Colonic mucosa (tissue), 4 donors: ENCODE results near the gene TMEM186. TPM values are rescaled to one million over a fixed set of nuclear protein-coding genes. Genes with fewer than 3 reads are reported as not detected.

ENCODE experiments used
- DNase-seq: peaks from one replicate; pipeline ENCODE4 v3.0.0-alpha.2; 2020
- H3K27ac ChIP-seq: fragments of 200-600 bp; one replicate; pipeline ENCODE4 v1.8.0; 2021
- H3K27me3 ChIP-seq: fragments of 200-600 bp; one replicate; pipeline ENCODE4 v1.8.0; 2021
- H3K36me3 ChIP-seq: fragments of 200-600 bp; one replicate; pipeline ENCODE4 v1.8.0; 2021
- H3K4me1 ChIP-seq: fragments of 200-600 bp; one replicate; pipeline ENCODE4 v1.8.0; 2021; ENCODE audit warnings: mild to moderate bottlenecking
- H3K4me3 ChIP-seq: fragments of 200-600 bp; one replicate; pipeline ENCODE4 v1.8.0; 2021
- H3K9ac ChIP-seq, 2 donors: one replicate each; pipeline ENCODE4 v1.7.0; 2013; ENCODE audit warnings: control low read depth in 2 of 2, low read depth in 2 of 2, low read length in 2 of 2
- H3K9me3 ChIP-seq: fragments of 200-600 bp; one replicate; pipeline ENCODE4 v1.8.0; 2021
- CTCF ChIP-seq: fragments of 200-600 bp; IDR thresholded peaks from one replicate; pipeline ENCODE4 v1.8.0; 2022; ENCODE audit warnings: antibody characterized with exemption, mild to moderate bottlenecking
- intact Hi-C: fragments of 100-400 bp; cut with DNase I; formaldehyde crosslinking; loops from one replicate; pipeline ENCODE4 v1.14.1; 2022
- total RNA-seq, 2 donors: library from RNA; stranded (reverse); fragmentation: NEBNext Ultra II Directional in 1 of 2; extraction: Animal tissue kit (Norgen Biotek cat#: 25700) in 1 of 2; gene quantifications; one replicate each; pipeline ENCODE4 v1.2.1, GENCODE V29; 2021
- donor health status: healthy.
- donor health status: DM: no; HTN: no; CAD: no.
- donor health status: DM: no; HTN: no; CAD: no.

TMEM186 gene
- total RNA-seq, 2 donors from 2014 or later = 11.9 to 20.3 TPM

- intact Hi-C loops = no loop called here
- no peak for DNase-seq
These were observed 12.0 kb downstream of the TMEM186 start for GRCh38 chr16:8785408-8785807.

GRCh38 chr16:8782673-8783072 is 14.8 kb downstream of the TMEM186 start:
- intact Hi-C loops = no loop called here
- no peak for TF ChIP-seq CTCF
- no peaks in the 10 kb centered on the region for H3K27me3 ChIP-seq

More at GRCh38 chr16:8785408-8785807, 12.0 kb downstream of the TMEM186 start:
- no peak for TF ChIP-seq CTCF
- Histone ChIP-seq H3K27ac (no peak overlapping the region), H3K4me1 (peaks cover 3% of the 10 kb centered on the region), H3K4me3 (no peak overlapping the region), H3K27me3 (no peaks in the 10 kb centered on the region), H3K36me3 (no peaks in the 10 kb centered on the region), H3K9ac (no peak overlapping the region), H3K9me3 (no peaks in the 10 kb centered on the region)

GRCh38 chr16:8781797-8782196 is 15.6 kb downstream of the TMEM186 start:
- Histone ChIP-seq H3K27me3 (no peaks in the 10 kb centered on the region), H3K9me3 (no peaks in the 10 kb centered on the region), H3K9ac (no peak overlapping the region), H3K4me1 (no peaks in the 10 kb centered on the region), H3K4me3 (no peak overlapping the region), H3K27ac (no peak overlapping the region), H3K36me3 (no peaks in the 10 kb centered on the region)
- no peak for DNase-seq
- TF ChIP-seq CTCF = no peak
- intact Hi-C loops = no loop called here

More at GRCh38 chr16:8782673-8783072, 14.8 kb downstream of the TMEM186 start:
- no peak overlapping the region for H3K27ac ChIP-seq
- DNase-seq = no peak
- H3K9me3 ChIP-seq = no peaks in the 10 kb centered on the region
- no peak overlapping the region for H3K9ac ChIP-seq
- H3K4me1 ChIP-seq = no peaks in the 10 kb centered on the region
- no peaks in the 10 kb centered on the region for H3K36me3 ChIP-seq
- H3K4me3 ChIP-seq = no peak overlapping the region

GRCh38 chr16:8777217-8777616 is 20.2 kb downstream of the TMEM186 start:
- intact Hi-C loops = no loop called here
- H3K27me3 ChIP-seq = no peaks in the 10 kb centered on the region
- H3K9ac ChIP-seq = no peak overlapping the region

GRCh38 chr16:8776129-8776584 is 21.3 kb downstream of the TMEM186 start:
- H3K9me3 ChIP-seq = no peaks in the 10 kb centered on the region
- DNase-seq = no peak
- no peak for TF ChIP-seq CTCF
- H3K27ac ChIP-seq = no peak overlapping the region
- H3K27me3 ChIP-seq = no peaks in the 10 kb centered on the region
- no peaks in the 10 kb centered on the region for H3K4me1 ChIP-seq
- H3K36me3 ChIP-seq = no peaks in the 10 kb centered on the region
- H3K4me3 ChIP-seq = no peak overlapping the region
- H3K9ac ChIP-seq = no peak overlapping the region
- intact Hi-C loops = no loop called here

More at GRCh38 chr16:8777217-8777616, 20.2 kb downstream of the TMEM186 start:
- DNase-seq = no peak
- Histone ChIP-seq H3K27ac (no peak overlapping the region), H3K9me3 (no peaks in the 10 kb centered on the region), H3K4me1 (no peaks in the 10 kb centered on the region), H3K36me3 (no peaks in the 10 kb centered on the region), H3K4me3 (no peak overlapping the region)
- no peak for TF ChIP-seq CTCF

- H3K36me3 ChIP-seq = no peaks in the 10 kb centered on the region
- intact Hi-C loops = no loop called here
These were observed 22.1 kb downstream of the TMEM186 start for GRCh38 chr16:8775359-8775758.

More at GRCh38 chr16:8775359-8775758, 22.1 kb downstream of the TMEM186 start:
- H3K4me3 ChIP-seq = no peak overlapping the region
- no peak for TF ChIP-seq CTCF
- no peak overlapping the region for H3K27ac ChIP-seq
- no peak for DNase-seq
- H3K9ac ChIP-seq = no peak overlapping the region
- H3K27me3 ChIP-seq = no peaks in the 10 kb centered on the region
- H3K4me1 ChIP-seq = no peaks in the 10 kb centered on the region
- no peaks in the 10 kb centered on the region for H3K9me3 ChIP-seq
